Activated CD4-positive, alpha-beta T cell treated with anti-CD3 and anti-CD28 coated beads for 36 hours (primary cell): Measurements from ENCODE around the gene RPL38. TPM values are rescaled to one million over a fixed set of nuclear protein-coding genes. Genes with fewer than 3 reads are reported as not detected.

Experiments used
- ATAC-seq: fragments of 200-7000 bp; cut with Tn5 transposase; one replicate; pipeline ENCODE4 v1.10.0; 2021; ENCODE audit warnings: mild to moderate bottlenecking, moderate library complexity
- CTCF ChIA-PET: fragments of 350-600 bp; sonication (Branson Sonifier 250); formaldehyde crosslinking; loops from one replicate; lab custom pipeline; 2021; ENCODE audit warnings: antibody characterized with exemption; lab: Charles Lee
- POLR2A ChIA-PET: fragments of 350-600 bp; sonication (Branson Sonifier 250); formaldehyde crosslinking; loops from one replicate; lab custom pipeline; 2021; ENCODE audit warnings: antibody characterized with exemption, inconsistent platforms; lab: Charles Lee
- DNase-seq: peaks from one replicate; pipeline ENCODE4 v3.0.0-alpha.2; 2020
- H3K27ac Mint-ChIP-seq: one replicate; pipeline ENCODE4 v1.8.0; 2021; ENCODE audit warnings: mixed read lengths
- H3K27me3 Mint-ChIP-seq: one replicate; pipeline ENCODE4 v1.8.0; 2021; ENCODE audit warnings: mixed read lengths
- H3K36me3 Mint-ChIP-seq: one replicate; pipeline ENCODE4 v1.8.0; 2021; ENCODE audit warnings: low read depth, mixed read lengths
- H3K4me1 Mint-ChIP-seq: one replicate; pipeline ENCODE4 v1.8.0; 2021; ENCODE audit warnings: mixed read lengths
- H3K4me3 Mint-ChIP-seq: one replicate; pipeline ENCODE4 v1.8.0; 2021; ENCODE audit warnings: mild to moderate bottlenecking, moderate library complexity, mixed read lengths
- H3K9me3 Mint-ChIP-seq: one replicate; pipeline ENCODE4 v1.8.0; 2021; ENCODE audit warnings: low read depth, mixed read lengths
- intact Hi-C, 2 experiments: fragments of 100-400 bp; cut with DNase I in 1 of 2; cut with micrococcal nuclease in 1 of 2; formaldehyde crosslinking; loops; one replicate each; pipeline versions ENCODE4 v1.14.2 to v1.15.1; 2022 to 2024; cut with DNase I, micrococcal nuclease
- total RNA-seq, 2 experiments: library from RNA; stranded (reverse); gene quantifications; one replicate each; pipeline ENCODE4 v1.2.3, GENCODE V29; 2021

RPL38 gene
- total RNA-seq, 2 experiments from 2014 or later, result 1,648 to 1,818 TPM

GRCh38 chr17:74240618-74241205 is 37.2 kb downstream of the RPL38 start:
- CTCF ChIA-PET, result no interaction called here
- intact Hi-C loops, result no loop called here
- H3K27ac Mint-ChIP-seq, result no peak overlapping the region

GRCh38 chr17:74241431-74241830 is 38.0 kb downstream of the RPL38 start:
- DNase-seq, result no peak
- ChIA-PET CTCF (no interaction called here), POLR2A (no interaction called here)
- Mint-ChIP-seq H3K36me3 (no peaks in the 10 kb centered on the region), H3K4me3 (no peak overlapping the region), H3K9me3 (no peaks in the 10 kb centered on the region), H3K4me1 (no peaks in the 10 kb centered on the region), H3K27me3 (no peaks in the 10 kb centered on the region), H3K27ac (no peak overlapping the region)
- no peak for ATAC-seq
- intact Hi-C loops, result no loop called here

More at GRCh38 chr17:74240618-74241205, 37.2 kb downstream of the RPL38 start:
- ATAC-seq, result no peak
- Mint-ChIP-seq H3K4me3 (no peak overlapping the region), H3K9me3 (no peaks in the 10 kb centered on the region), H3K36me3 (no peaks in the 10 kb centered on the region), H3K27me3 (no peaks in the 10 kb centered on the region), H3K4me1 (no peaks in the 10 kb centered on the region)
- no peak for DNase-seq
- POLR2A ChIA-PET, result no interaction called here

- H3K4me3 Mint-ChIP-seq, result no peak overlapping the region
- H3K27ac Mint-ChIP-seq, result no peak overlapping the region
- intact Hi-C loops, result no loop called here
- H3K27me3 Mint-ChIP-seq, result no peaks in the 10 kb centered on the region
- DNase-seq (no peak), ATAC-seq (no peak)
- no peaks in the 10 kb centered on the region for H3K9me3 Mint-ChIP-seq
- CTCF ChIA-PET, result interaction anchor here (1.1 kb wide), 1 partner anchor 47 kb away, joined by 3 read pairs; no protein-coding TSS in a partner anchor
- no peaks in the 10 kb centered on the region for H3K36me3 Mint-ChIP-seq
- H3K4me1 Mint-ChIP-seq, result no peaks in the 10 kb centered on the region
- POLR2A ChIA-PET, result no interaction called here
Measured at GRCh38 chr17:74241847-74242246, 38.4 kb downstream of the RPL38 start.

GRCh38 chr17:74243013-74243755 is 39.7 kb downstream of the RPL38 start:
- Mint-ChIP-seq H3K4me1 (no peaks in the 10 kb centered on the region), H3K36me3 (no peaks in the 10 kb centered on the region), H3K9me3 (no peaks in the 10 kb centered on the region), H3K27me3 (no peaks in the 10 kb centered on the region), H3K27ac (no peak overlapping the region), H3K4me3 (no peak overlapping the region)
- no peak for DNase-seq
- ChIA-PET POLR2A (no interaction called here), CTCF (interaction anchor here (1.1 to 1.5 kb wide), 2 partner anchors 42 to 45 kb away, joined by 3 read pairs; no protein-coding TSS in a partner anchor)
- ATAC-seq, result no peak
- intact Hi-C loops, result no loop called here

- ChIA-PET CTCF (interaction anchor here (1.5 kb wide), 1 partner anchor 41 kb away, joined by 3 read pairs; no protein-coding TSS in a partner anchor), POLR2A (no interaction called here)
- no peak for DNase-seq
- no peaks in the 10 kb centered on the region for H3K4me1 Mint-ChIP-seq
- H3K27ac Mint-ChIP-seq, result no peak overlapping the region
- H3K4me3 Mint-ChIP-seq, result no peak overlapping the region
- no peaks in the 10 kb centered on the region for H3K27me3 Mint-ChIP-seq
- no peak for ATAC-seq
- H3K9me3 Mint-ChIP-seq, result no peaks in the 10 kb centered on the region
- H3K36me3 Mint-ChIP-seq, result no peaks in the 10 kb centered on the region
- intact Hi-C loops, result no loop called here
Measured at GRCh38 chr17:74244128-74244527, 40.6 kb downstream of the RPL38 start.

GRCh38 chr17:74244548-74244947 is 41.1 kb downstream of the RPL38 start:
- ChIA-PET CTCF (interaction anchor here (1.5 to 1.6 kb wide), 2 partner anchors 8 to 40 kb away, joined by 3 to 8 read pairs; no protein-coding TSS in a partner anchor), POLR2A (no interaction called here)
- H3K27ac Mint-ChIP-seq, result no peak overlapping the region
- no peak for ATAC-seq
- no peak overlapping the region for H3K4me3 Mint-ChIP-seq
- no peak for DNase-seq
- H3K4me1 Mint-ChIP-seq, result no peaks in the 10 kb centered on the region
- H3K9me3 Mint-ChIP-seq, result no peaks in the 10 kb centered on the region
- intact Hi-C loops, result no loop called here
- H3K36me3 Mint-ChIP-seq, result no peaks in the 10 kb centered on the region
- H3K27me3 Mint-ChIP-seq, result no peaks in the 10 kb centered on the region

- no peaks in the 10 kb centered on the region for H3K4me1 Mint-ChIP-seq
- no peaks in the 10 kb centered on the region for H3K27me3 Mint-ChIP-seq
- H3K4me3 Mint-ChIP-seq, result no peak overlapping the region
- CTCF ChIA-PET, result interaction anchor here (0.6 to 1.6 kb wide), 3 partner anchors 9 to 169 kb away, joined by 3 to 8 read pairs (median 4); no protein-coding TSS in a partner anchor
- DNase-seq, result no peak
- no peaks in the 10 kb centered on the region for H3K9me3 Mint-ChIP-seq
- POLR2A ChIA-PET, result no interaction called here
- no peaks in the 10 kb centered on the region for H3K36me3 Mint-ChIP-seq
- intact Hi-C loops, result no loop called here
- ATAC-seq, result no peak
- H3K27ac Mint-ChIP-seq, result no peak overlapping the region
Measured at GRCh38 chr17:74245145-74245831, 41.8 kb downstream of the RPL38 start.

GRCh38 chr17:74245871-74246270 is 42.4 kb downstream of the RPL38 start:
- H3K4me3 Mint-ChIP-seq, result no peak overlapping the region
- intact Hi-C loops, result no loop called here
- H3K27ac Mint-ChIP-seq, result no peak overlapping the region
- H3K4me1 Mint-ChIP-seq, result no peaks in the 10 kb centered on the region
- no peaks in the 10 kb centered on the region for H3K36me3 Mint-ChIP-seq
- H3K9me3 Mint-ChIP-seq, result no peaks in the 10 kb centered on the region
- ChIA-PET CTCF (interaction anchor here (0.6 to 1.6 kb wide), 2 partner anchors 9 to 75 kb away, joined by 3 to 8 read pairs; no protein-coding TSS in a partner anchor), POLR2A (no interaction called here)
- H3K27me3 Mint-ChIP-seq, result no peaks in the 10 kb centered on the region
- DNase-seq (no peak), ATAC-seq (no peak)

- CTCF ChIA-PET, result interaction anchor here (2.0 kb wide), 1 partner anchor 9 kb away, joined by 8 read pairs; no protein-coding TSS in a partner anchor
- DNase-seq (no peak), ATAC-seq (no peak)
- Mint-ChIP-seq H3K27ac (no peak overlapping the region), H3K4me1 (no peaks in the 10 kb centered on the region), H3K36me3 (no peaks in the 10 kb centered on the region), H3K27me3 (no peaks in the 10 kb centered on the region), H3K4me3 (no peak overlapping the region), H3K9me3 (no peaks in the 10 kb centered on the region)
- intact Hi-C loops, result no loop called here
- POLR2A ChIA-PET, result no interaction called here
Measured at GRCh38 chr17:74249590-74250270, 46.3 kb downstream of the RPL38 start.

GRCh38 chr17:74250324-74250995 is 47.0 kb downstream of the RPL38 start:
- Mint-ChIP-seq H3K4me1 (no peaks in the 10 kb centered on the region), H3K4me3 (no peak overlapping the region), H3K27me3 (no peaks in the 10 kb centered on the region), H3K36me3 (no peaks in the 10 kb centered on the region), H3K27ac (no peak overlapping the region), H3K9me3 (no peaks in the 10 kb centered on the region)
- ChIA-PET CTCF (interaction anchor here (2.0 kb wide), 1 partner anchor 8 kb away, joined by 8 read pairs; no protein-coding TSS in a partner anchor), POLR2A (no interaction called here)
- DNase-seq (no peak), ATAC-seq (no peak)
- intact Hi-C loops, result no loop called here

- ATAC-seq (no peak), DNase-seq (no peak)
- Mint-ChIP-seq H3K27ac (no peak overlapping the region), H3K4me1 (no peaks in the 10 kb centered on the region), H3K27me3 (no peaks in the 10 kb centered on the region), H3K4me3 (no peak overlapping the region), H3K9me3 (no peaks in the 10 kb centered on the region), H3K36me3 (no peaks in the 10 kb centered on the region)
- ChIA-PET POLR2A (no interaction called here), CTCF (no interaction called here)
- intact Hi-C loops, result no loop called here
Measured at GRCh38 chr17:74251051-74251450, 47.6 kb downstream of the RPL38 start.
